ENCODE data around the gene BCL2. TPM values are rescaled to one million over a fixed set of nuclear protein-coding genes. Genes with fewer than 3 reads are reported as not detected.

BCL2 gene
- total RNA-seq, 1 donor from 2014 or later, result 1.6 TPM

- no peak for DNase-seq (ENCODE audit: low read depth in 2 of 2)
These were observed 135.4 kb downstream of the BCL2 start for GRCh38 chr18:63183952-63184770.

DNA sequence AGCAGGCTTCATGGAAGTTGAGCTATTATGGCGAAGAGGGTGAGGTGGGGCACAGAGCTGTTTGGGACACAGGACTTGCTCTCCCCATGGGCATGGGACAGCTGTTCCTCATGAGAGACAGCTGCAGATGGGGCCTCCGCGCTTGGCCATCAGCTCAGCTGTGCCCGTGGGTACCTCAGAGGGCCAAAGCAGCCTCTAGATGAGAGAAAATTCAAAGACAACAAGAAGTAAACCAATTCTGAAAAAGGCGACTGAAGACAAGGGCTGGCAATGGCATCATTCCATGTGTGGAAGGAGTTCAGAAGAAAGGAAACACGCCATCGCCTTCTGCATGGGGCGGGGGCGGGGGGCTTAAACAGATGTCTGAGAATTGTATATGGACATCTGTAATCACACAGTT, 136.2 kb downstream of the BCL2 start:
- DNase-seq (ENCODE audit: low read depth in 2 of 2), result no peak

DNA sequence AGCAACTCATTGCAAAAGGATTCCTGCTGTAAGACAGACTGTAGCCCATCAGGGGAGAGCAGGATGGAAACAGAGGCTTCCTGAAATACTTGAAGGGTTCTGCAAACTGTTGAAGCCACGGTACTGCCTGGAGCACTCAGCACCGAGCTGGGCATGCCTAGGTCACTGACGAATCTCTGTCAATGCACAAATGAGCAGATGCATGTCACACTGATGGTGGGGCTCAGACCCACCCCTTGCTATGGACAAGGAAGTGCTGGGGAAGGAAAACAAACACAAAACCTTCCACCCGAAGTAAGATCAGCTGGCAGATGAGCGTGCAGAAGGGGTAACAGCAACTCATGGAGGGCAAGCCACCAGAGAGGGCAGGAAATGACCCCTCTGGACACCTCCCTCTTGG, 136.7 kb downstream of the BCL2 start:
- DNase-seq (ENCODE audit: low read depth in 2 of 2), result no peak

GRCh38 chr18:63182310-63182772, 137.2 kb downstream of the BCL2 start:
- no peak for DNase-seq (ENCODE audit: low read depth in 2 of 2)

- DNase-seq (ENCODE audit: low read depth in 2 of 2), result no peak
These were observed 137.8 kb downstream of the BCL2 start for GRCh38 chr18:63181706-63182309.

DNA sequence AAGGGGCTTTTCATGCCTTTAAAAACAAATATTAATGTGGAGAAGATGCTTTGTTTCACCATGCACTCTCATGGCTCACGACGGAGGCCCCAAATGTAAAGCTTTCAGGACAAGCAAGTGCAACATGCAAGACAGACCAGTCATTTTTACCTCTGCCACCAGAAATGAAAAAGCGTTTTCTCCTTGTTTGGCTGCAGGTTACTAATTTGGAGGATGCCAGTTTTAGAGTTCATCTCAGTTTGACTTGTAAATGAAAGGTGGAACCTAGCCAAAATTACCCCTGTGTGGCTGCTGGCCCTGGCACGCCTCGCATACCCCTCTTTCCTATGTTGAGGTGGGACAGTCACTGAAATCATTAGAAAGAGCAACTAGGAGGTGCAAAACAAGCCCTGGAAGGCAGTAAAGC, 138.6 kb downstream of the BCL2 start:
- DNase-seq (ENCODE audit: low read depth in 2 of 2), result no peak

DNA sequence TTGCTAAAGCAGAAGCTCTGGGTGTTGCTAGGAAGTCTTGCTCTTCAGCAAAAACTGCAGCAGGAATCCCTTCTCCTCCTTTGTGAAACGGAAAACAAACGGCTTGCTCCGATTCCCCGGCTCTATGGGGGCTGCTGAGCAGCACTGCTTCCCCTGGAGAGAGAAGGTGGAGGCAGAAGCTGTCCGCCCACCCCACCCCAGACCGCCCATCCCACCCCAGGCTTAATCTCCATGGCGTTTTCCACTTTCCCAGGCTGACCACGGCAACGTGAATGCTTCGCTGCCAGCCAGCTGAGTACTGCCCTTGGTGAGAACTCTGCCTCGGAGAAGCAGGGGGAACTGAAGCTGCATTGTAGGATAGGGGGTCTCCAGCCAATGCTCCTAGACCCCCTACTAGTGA, 139.2 kb downstream of the BCL2 start:
- no peak for DNase-seq (ENCODE audit: low read depth in 2 of 2)

DNA sequence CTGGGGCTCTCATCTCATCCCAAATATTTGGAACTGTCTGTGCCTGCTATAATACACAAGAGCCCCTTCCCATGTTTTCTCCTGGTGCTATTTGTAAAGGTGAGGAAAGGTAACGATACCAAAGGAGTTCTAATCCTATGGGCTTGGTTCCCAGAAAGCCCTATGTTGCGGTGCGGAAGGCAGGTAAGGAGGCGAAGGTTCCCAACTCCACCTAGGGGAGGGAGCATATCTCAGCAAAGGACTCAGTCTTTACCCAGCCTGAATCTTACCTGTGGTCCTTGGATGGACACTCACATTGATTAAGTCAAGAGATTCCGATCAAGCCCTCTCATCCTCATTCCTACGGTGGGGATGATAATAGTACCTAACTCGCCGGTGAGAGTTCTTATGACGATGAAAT, 140.1 kb downstream of the BCL2 start:
- no peak for DNase-seq (ENCODE audit: low read depth in 2 of 2)

- DNase-seq (ENCODE audit: low read depth in 2 of 2), result no peak
These were observed 140.6 kb downstream of the BCL2 start for GRCh38 chr18:63178971-63179370.

DNA sequence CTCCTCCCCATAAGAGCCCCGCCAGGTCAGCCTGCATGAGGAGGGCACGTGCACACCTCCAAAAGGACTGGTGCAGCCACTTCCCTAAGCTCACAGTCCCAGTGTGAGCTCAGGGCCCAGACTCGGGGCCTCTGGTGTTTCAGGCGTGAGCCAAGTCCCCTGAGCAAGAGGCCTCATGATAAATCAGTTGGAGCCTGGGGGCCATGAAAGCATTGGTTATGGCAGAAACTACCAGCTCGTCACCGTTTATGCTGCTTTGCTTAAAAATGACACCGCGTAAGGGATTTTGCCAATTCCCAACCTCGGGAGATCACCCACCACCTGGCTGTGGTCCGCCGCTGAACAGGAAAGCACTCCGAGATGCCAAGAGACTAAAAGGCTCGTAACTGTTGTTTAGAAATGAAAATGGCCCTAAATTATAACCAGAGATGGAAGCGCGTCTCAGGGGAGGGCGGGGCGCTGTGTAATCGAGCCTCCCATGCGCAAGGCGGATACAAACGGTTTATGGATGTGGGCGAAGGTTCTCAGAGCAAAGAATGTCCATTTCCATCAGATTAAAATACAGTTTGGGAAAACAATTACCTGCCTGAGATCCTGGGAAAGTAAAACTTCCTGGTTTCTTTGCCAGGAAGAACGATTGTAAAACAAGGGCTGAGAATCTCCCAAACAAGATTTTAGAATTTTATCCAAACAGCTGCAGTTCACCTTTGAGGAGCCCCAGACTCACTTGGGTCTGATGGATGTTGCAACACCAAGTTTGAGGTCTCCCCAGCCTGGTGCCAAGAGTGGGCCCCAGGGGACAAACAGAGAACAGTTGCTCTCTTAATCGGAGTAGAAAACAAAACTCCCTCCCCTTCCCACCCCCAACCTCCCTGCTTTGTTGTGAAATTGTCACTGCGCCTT, 141.4 kb downstream of the BCL2 start:
- no peak for DNase-seq (ENCODE audit: low read depth in 2 of 2)

DNA sequence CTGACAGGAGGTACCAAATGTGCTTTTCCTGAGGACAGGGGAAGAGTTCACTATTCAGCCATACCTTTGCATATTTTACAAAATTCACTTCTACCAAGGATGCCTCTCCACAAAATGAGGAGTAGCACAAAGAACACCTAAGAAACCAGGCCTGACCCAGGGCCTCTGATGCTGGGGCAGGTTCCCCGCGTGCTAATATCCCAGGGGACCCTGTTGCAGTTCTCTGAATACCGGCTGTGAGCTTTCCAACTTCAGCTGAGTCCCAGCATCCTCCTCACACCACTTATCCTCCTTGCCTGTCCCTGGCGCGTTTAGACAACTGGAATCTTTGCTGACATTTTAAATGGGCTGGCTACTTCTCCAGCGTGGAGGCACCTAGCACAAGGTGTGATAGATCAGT, 142.3 kb downstream of the BCL2 start:
- DNase-seq (ENCODE audit: low read depth in 2 of 2), result no peak

GRCh38 chr18:63175264-63175663, 144.3 kb downstream of the BCL2 start:
- no peak for DNase-seq (ENCODE audit: low read depth in 2 of 2)

- no peak for DNase-seq (ENCODE audit: low read depth in 2 of 2)
These were observed 145.6 kb downstream of the BCL2 start for GRCh38 chr18:63173983-63174382.

DNA sequence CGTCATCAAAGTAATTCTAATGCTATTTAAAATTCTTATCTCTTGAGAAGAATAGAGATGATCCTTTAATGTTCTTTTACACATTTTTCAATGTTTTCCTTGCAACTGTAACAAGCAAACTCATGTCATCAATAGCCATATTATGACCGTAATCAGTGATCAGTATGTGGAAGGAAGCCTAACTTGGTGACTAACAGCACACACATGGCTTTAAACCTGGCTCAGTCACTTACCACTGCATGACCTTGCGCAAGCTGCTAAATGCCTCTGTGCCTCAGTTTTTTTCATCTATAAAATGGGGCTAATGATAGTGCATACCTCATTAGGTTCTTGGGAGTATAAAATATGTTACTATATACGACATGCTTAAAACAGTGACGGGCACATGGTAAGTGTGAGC, 149.7 kb downstream of the BCL2 start:
- no peak for DNase-seq (ENCODE audit: low read depth in 2 of 2)

GRCh38 chr18:63168287-63168686, 151.3 kb downstream of the BCL2 start:
- DNase-seq (ENCODE audit: low read depth in 2 of 2), result no peak

GRCh38 chr18:63166142-63166541, 153.4 kb downstream of the BCL2 start:
- no peak for DNase-seq (ENCODE audit: low read depth in 2 of 2)

GRCh38 chr18:63164396-63164795, 155.2 kb downstream of the BCL2 start:
- no peak for DNase-seq (ENCODE audit: low read depth in 2 of 2)

DNA sequence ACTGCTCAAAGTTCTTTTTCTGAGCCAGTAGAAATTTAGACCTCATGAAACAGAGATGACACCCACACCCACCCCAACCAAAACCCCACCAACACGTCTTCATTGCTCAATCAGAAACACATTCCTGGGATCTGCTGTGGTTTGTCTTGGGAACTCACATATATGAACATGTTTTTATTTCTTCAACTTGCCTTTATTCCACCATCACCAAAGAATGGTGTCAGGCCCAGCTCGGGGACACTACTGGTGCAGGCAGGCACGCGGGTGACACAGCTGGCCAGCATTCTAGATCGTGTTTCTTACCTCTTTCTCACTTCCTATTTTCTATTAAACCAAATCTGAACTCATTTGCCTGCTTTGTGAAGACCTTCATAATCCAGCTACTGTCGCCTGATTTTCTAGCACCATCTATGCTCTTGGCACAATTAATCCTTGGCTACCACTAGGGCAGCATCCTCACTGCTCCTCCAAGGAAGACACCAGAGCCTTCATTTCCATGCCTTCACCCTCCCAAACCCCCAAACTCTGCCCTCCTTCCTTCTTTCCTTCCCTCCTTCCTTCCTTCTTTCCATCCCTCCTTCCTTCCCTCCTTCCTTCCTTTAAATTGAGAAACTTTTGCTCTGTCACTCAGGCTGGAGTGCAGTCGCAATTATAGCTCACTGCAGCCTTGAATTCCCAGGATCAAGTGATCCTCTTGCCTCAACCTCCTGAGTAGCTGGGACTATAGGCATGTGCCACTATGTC, 157.1 kb downstream of the BCL2 start:
- no peak for DNase-seq (ENCODE audit: low read depth in 2 of 2)

DNA sequence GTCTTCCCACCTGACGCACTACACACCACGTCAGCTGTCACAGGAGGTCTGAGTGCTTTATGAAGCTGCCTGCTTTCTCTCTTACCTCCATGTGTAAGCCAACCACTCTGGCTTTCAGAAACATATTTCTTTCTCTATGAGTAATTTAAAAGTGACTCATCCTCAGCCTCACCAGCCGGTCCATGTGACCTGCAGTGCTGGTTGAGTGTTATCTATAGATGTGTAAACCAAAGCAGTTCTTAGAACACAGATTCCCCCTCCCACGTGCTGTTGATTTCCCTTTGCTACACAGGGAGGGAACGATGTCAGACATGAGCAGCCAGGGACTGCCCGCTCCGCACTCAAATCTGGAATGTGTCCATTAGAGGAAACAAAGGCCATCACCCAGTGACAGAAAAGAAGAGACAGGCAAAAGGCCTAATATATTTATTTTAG, 157.8 kb downstream of the BCL2 start:
- peak; percentile 77 to 80 for DNase-seq (ENCODE audit: low read depth in 2 of 2)

DNA sequence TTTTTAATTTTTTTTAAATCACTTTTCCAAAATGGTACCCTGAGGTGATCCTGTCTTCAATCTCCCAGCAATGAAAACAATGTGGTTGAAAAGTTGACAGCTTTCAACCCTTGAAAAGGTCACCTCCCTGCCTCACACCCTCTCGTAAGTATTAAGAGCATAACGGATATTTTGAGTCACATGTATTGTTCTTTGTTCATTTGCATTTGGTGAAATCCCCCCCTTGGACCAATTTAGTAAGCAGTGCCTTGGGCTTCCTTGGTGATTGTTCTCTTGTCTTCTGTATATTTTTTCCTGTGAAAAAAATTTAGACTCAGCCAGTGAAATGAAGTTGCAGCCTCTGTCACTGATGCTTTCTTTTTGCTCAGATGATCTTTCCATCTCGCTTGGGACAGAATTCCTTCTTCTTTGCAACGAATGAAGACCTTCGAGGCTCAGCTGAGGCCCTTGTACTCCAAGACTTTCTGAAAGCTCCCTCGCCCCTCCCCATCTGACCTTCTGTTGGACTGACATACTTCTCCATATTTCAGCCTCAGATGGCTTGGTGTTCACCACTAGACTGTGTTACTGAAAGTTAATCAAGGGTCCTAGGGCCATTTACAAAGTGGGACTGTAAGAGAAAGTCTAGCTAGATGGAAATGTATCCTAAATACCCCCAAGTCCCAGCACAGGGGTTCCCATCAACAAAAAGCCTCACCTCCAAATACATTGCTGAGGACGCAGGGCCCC, 158.4 kb downstream of the BCL2 start:
- DNase-seq (ENCODE audit: low read depth in 2 of 2), result peak in 1 of 2 donors; percentile 10
